GM19035 (cell line): ENCODE data around the gene TBC1D17.

Experiments
- ATAC-seq: cut with Tn5 transposase; IDR thresholded peaks from one replicate; pipeline ENCODE4 v1.9.1; 2021; ENCODE audit not compliant: unreplicated experiment

TBC1D17 gene

GRCh38 chr19:49860336-49861102 lies 17.0 kb upstream of the TBC1D17 start:
- ATAC-seq = no peak

- no peak for ATAC-seq
Observed at GRCh38 chr19:49861107-49861506, 16.4 kb upstream of the TBC1D17 start.

- no peak for ATAC-seq
Observed at GRCh38 chr19:49861541-49862378, 15.7 kb upstream of the TBC1D17 start.

GRCh38 chr19:49862391-49863253 lies 14.9 kb upstream of the TBC1D17 start:
- no peak for ATAC-seq

GRCh38 chr19:49863254-49863934 lies 14.1 kb upstream of the TBC1D17 start:
- no peak for ATAC-seq

- no peak for ATAC-seq
Observed at GRCh38 chr19:49863935-49864320, 13.6 kb upstream of the TBC1D17 start.

- no peak for ATAC-seq
Observed at GRCh38 chr19:49864890-49865289, 12.6 kb upstream of the TBC1D17 start.

- ATAC-seq = peak; percentile 45
Observed at GRCh38 chr19:49866933-49867782, 10.3 kb upstream of the TBC1D17 start, which contains the start of gene PNKP. PNKP (minus strand) TSS chr19:49867576; CDS start chr19:49867204, 372 bp downstream.

GRCh38 chr19:49869009-49869483 lies 8.5 kb upstream of the TBC1D17 start:
- ATAC-seq = peak; percentile 8

- ATAC-seq = peak; percentile 78
Observed at GRCh38 chr19:49869484-49870308, 7.8 kb upstream of the TBC1D17 start.

- ATAC-seq = no peak
Observed at GRCh38 chr19:49870309-49870901, 7.1 kb upstream of the TBC1D17 start.

- no peak for ATAC-seq
Observed at GRCh38 chr19:49871349-49871985, 6.0 kb upstream of the TBC1D17 start.

- no peak for ATAC-seq
Observed at GRCh38 chr19:49872245-49873128, 5.0 kb upstream of the TBC1D17 start.

GRCh38 chr19:49873129-49873521 lies 4.4 kb upstream of the TBC1D17 start:
- ATAC-seq = no peak

GRCh38 chr19:49873834-49874233 lies 3.7 kb upstream of the TBC1D17 start:
- no peak for ATAC-seq

GRCh38 chr19:49874503-49875157 lies 2.9 kb upstream of the TBC1D17 start:
- ATAC-seq = no peak
